C4-2B (cell line): ENCODE results near the gene IPO9.
A peak's percentile ranks its signal among the peaks of the same experiment; 100 is the strongest.

ENCODE experiments used
- H3K27ac ChIP-seq: fragments of 450-650 bp; 2 replicates; pipeline ENCODE4 v1.5.1; 2017
- ZFX ChIP-seq: fragments of 450-650 bp; IDR thresholded peaks from 2 replicates; pipeline ENCODE4 v1.6.1; 2017
- TF ChIP-seq, protein P1 (sequence below): fragments of 450-650 bp; conservative IDR thresholded peaks from 2 replicates; pipeline ENCODE4 v1.5.1; 2017; ENCODE audit warnings: mild to moderate bottlenecking

The IPO9 gene

DNA sequence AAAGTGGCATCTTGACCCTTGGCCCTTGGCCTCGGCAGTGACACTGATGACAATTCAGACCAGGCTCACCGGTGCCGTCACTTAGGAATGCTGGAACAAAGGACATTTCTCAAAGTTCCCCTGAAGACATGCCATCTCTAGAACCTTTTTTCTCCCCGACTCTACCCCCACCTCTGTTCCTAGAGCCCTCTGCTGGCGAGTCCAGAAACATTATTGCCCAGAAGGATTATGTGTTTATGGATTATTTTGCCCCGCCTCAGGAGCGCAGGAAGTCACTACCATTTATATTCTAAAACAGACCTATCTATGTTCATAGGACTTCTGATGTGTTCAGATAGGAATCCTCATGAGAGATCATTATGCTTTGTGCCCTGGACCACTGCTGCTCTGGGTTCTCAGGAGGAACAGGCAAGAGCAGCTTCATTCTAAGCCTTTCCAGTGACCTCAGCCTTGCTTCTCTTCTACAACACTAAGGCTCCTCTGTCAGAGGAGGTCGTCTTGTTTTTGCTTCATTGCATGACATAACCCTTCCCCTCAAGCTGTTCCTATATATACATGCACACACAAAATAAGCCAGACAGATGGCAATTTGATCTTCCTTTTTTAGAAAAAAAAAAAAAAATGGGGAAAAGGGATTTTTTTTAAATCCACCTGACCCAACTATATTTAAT is 47.3 kb downstream of the IPO9 start:
- H3K27ac ChIP-seq: no peak overlapping the region
- no peak for TF ChIP-seq ZFX
- TF ChIP-seq, protein P1, sequence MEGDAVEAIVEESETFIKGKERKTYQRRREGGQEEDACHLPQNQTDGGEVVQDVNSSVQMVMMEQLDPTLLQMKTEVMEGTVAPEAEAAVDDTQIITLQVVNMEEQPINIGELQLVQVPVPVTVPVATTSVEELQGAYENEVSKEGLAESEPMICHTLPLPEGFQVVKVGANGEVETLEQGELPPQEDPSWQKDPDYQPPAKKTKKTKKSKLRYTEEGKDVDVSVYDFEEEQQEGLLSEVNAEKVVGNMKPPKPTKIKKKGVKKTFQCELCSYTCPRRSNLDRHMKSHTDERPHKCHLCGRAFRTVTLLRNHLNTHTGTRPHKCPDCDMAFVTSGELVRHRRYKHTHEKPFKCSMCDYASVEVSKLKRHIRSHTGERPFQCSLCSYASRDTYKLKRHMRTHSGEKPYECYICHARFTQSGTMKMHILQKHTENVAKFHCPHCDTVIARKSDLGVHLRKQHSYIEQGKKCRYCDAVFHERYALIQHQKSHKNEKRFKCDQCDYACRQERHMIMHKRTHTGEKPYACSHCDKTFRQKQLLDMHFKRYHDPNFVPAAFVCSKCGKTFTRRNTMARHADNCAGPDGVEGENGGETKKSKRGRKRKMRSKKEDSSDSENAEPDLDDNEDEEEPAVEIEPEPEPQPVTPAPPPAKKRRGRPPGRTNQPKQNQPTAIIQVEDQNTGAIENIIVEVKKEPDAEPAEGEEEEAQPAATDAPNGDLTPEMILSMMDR: peak; percentile 39; the same call in 1 of the 2 replicates

- H3K27ac ChIP-seq: no peak overlapping the region
- TF ChIP-seq, protein P1: peak; percentile 85
- no peak for TF ChIP-seq ZFX
Observed at GRCh38 chr1:201877877-201878401, 49.0 kb downstream of the IPO9 start.

DNA sequence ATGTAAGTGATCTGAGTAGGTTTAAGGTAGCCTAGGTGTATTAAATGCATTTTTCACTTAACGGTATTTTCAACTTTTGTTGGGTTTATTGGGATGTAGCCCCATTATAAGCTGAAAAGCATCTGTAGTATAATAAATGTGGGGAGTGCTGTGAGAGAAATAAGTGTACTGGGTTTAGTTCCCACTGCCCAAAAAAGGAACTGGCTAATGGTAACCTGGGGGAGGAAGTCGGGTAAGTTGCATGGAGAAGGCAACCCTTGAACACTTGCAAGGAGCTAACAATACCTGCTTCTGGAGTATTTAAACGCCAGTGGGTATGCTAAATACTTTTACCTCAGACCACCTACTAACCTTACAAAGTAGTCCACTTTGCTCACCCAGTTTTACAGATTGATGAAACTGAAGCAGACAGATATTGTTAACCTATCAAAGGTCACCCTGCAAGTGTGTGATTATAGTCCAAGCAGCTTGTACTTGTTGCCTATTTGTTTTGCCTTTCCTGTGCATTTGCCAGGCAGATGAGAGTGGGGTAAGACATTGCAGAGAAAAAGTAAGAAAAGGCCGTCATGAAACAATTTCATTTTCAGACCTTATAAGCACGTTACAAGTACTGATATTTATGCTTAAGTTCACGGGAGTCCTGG is 52.1 kb downstream of the IPO9 start:
- no peak overlapping the region for H3K27ac ChIP-seq
- no peak for TF ChIP-seq ZFX
- TF ChIP-seq, protein P1: no peak

DNA sequence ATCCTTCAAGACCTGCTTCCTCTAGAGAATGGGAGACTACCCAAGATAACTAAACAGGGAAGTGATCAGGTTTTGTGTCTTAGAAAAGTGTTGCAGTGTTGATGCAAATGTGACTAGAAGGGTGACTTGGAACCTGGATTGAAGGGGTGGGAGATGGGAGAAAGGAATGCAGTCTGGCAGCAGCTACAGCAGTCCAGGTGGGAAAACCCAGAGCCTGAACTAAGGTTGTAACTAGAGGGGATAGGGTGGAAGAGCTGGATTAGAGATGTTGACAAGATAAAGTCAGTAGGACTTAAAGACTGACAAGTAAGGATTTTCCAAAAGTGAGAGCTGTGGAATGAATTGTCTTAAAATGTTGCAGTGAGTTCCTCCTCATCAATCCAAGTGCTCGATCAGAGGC is 52.7 kb downstream of the IPO9 start:
- H3K27ac ChIP-seq: no peak overlapping the region
- TF ChIP-seq ZFX: no peak
- TF ChIP-seq, protein P1: no peak

- no peak for TF ChIP-seq ZFX
- TF ChIP-seq, protein P1: no peak
- no peak overlapping the region for H3K27ac ChIP-seq
Observed at GRCh38 chr1:201882665-201883132, 53.7 kb downstream of the IPO9 start.

DNA sequence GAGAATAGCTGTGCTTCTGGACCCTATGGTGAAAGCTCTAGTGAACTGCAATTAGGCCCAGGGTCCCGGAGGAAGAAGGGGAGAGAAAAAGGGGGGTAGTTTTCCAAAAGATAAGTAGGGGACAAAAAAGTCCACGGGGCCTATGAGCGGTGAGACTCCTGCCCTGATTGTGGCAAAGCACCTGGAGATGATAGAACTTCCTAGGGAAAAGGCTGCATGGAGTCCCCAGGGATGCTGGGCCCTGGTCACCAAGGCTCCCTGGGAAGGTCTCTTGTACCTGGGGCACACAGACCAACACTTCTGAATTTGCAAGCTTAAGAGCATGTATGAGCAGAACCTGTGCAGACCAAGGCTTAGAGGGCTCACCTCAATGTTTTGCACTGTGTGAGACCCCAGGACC is 54.3 kb downstream of the IPO9 start:
- no peak overlapping the region for H3K27ac ChIP-seq
- no peak for TF ChIP-seq ZFX
- TF ChIP-seq, protein P1: no peak

DNA sequence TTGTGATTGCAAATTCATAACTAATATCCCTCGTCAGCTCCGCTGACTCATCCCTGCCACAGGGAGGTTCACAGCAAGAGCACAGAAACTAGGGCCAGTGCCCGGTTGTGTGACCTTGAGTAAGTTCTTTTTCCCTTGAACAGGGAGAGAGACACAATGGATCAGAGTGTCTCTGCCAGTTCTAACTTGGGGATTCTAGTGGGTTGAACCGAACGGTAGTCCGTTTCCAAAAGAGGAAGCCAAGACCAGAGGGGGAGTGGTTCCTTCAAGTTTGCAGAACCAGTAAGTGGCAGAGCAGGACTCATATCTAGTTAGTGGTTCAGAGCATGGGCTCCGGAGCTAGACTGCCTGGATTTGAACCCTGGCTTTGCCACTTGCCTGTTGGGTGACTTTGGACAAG is 54.8 kb downstream of the IPO9 start:
- H3K27ac ChIP-seq: no peak overlapping the region
- no peak for TF ChIP-seq ZFX
- TF ChIP-seq, protein P1: no peak
